Smooth muscle cell (in vitro differentiated cells): ENCODE results near the gene KCTD16. TPM values are rescaled to one million over a fixed set of nuclear protein-coding genes. Genes with fewer than 3 reads are reported as not detected.

Experiments
- DNase-seq: peaks from one replicate; lab custom pipeline; 2025; ENCODE audit not compliant: unreplicated experiment; lab: John Stamatoyannopoulos, UW
- H2AFZ ChIP-seq: fragments of 200-600 bp; sonication (generic); 2 replicates; pipeline ENCODE4 v1.6.0; 2016; ENCODE audit warnings: antibody characterized with exemption, low read depth, mild to moderate bottlenecking
- H3F3A ChIP-seq: fragments of 200-600 bp; sonication (generic); 2 replicates; pipeline ENCODE4 v1.6.0; 2017; ENCODE audit warnings: antibody characterized with exemption, low read depth
- H3K27ac ChIP-seq: fragments of 200-600 bp; sonication (generic); 2 replicates; pipeline ENCODE4 v1.5.1; 2016; ENCODE audit warnings: low read depth, mild to moderate bottlenecking
- H3K27me3 ChIP-seq: fragments of 200-600 bp; sonication (generic); 2 replicates; pipeline ENCODE4 v1.6.1; 2016; ENCODE audit warnings: low read depth, mild to moderate bottlenecking
- H3K36me3 ChIP-seq: fragments of 200-600 bp; sonication (generic); 2 replicates; pipeline ENCODE4 v1.5.1; 2016; ENCODE audit warnings: low read depth
- H3K4me1 ChIP-seq: fragments of 200-600 bp; sonication (generic); 2 replicates; pipeline ENCODE4 v1.5.1; 2016; ENCODE audit warnings: low read depth
- H3K4me2 ChIP-seq: fragments of 200-600 bp; sonication (generic); 2 replicates; pipeline ENCODE4 v1.6.0; 2016; ENCODE audit warnings: mild to moderate bottlenecking
- H3K4me3 ChIP-seq: fragments of 200-600 bp; sonication (generic); 2 replicates; pipeline ENCODE4 v1.5.1; 2016; ENCODE audit warnings: mild to moderate bottlenecking
- H3K79me2 ChIP-seq: fragments of 200-600 bp; sonication (generic); 2 replicates; pipeline ENCODE4 v1.6.0; 2016; ENCODE audit warnings: low read depth, mild to moderate bottlenecking
- H3K9ac ChIP-seq: fragments of 200-600 bp; sonication (generic); 2 replicates; pipeline ENCODE4 v1.6.0; 2016; ENCODE audit warnings: low read depth
- H3K9me3 ChIP-seq: fragments of 200-600 bp; sonication (generic); replicated peaks from 2 replicates; pipeline ENCODE4 v1.5.1; 2016; ENCODE audit warnings: low read depth
- H4K20me1 ChIP-seq: fragments of 200-600 bp; sonication (generic); 2 replicates; pipeline ENCODE4 v1.6.0; 2016; ENCODE audit warnings: low read depth
- WGBS: methylation state at CpG from one replicate; pipeline ENCODE4 v1.1.7; 2016; ENCODE audit warnings: low lambda C conversion rate; 5-methylcytosine and 5-hydroxymethylcytosine counted together
- polyA plus RNA-seq: library from polyadenylated mRNA; unstranded; fragments of >200 nt; fragmentation: Nextera tagmentation; extraction: Ambion mirVana; gene quantifications from 2 replicates; pipeline ENCODE4 v1.2.1, GENCODE V29; 2016
- small RNA-seq: library from RNA; depleted of rRNA; stranded (forward); fragments of <200 nt; gene quantifications from one replicate; pipeline ENCODE3, GENCODE V24; 2014
- total RNA-seq: library from RNA; depleted of rRNA; stranded (reverse); fragments of >200 nt; gene quantifications from 2 replicates; pipeline ENCODE4 v1.2.3, GENCODE V29; 2014
- TF ChIP-seq, protein P1 (sequence below): fragments of 200-600 bp; sonication (generic); IDR thresholded peaks from 2 replicates; pipeline ENCODE4 v1.5.1; 2017; ENCODE audit warnings: borderline replicate concordance, mild to moderate bottlenecking, antibody characterized with exemption; ENCODE audit not compliant: insufficient read depth, poor library complexity, severe bottlenecking

Gene KCTD16
- total and polyA plus RNA-seq, 2 experiments from 2014 or later: 1.6 to 11.1 TPM

DNA sequence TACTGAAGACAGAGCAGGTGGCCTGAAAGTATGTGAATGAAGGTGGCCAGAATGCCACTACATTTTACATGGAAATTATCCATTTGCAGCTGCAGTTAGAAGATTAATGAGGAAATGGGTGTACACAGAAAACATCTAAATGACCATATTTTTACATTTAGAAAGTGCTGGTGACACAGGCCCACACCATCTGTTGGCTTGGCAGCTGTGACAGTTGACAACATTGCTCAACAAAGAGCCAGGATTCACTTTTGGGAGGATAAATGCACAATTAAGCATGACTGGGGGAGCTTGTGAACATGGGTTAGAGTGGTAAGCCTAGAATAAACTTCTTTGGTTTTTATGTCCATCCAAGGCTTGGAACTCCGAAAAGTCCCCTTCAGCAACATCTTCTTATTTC is 360.5 kb downstream of the KCTD16 start:
- Histone ChIP-seq H3F3A (no peaks in the 10 kb centered on the region), H3K79me2 (no peaks in the 10 kb centered on the region), H3K27ac (no peak overlapping the region), H3K36me3 (no peaks in the 10 kb centered on the region), H3K27me3 (no peaks in the 10 kb centered on the region), H3K9me3 (peaks cover 4% of the 10 kb centered on the region), H3K4me2 (no peak overlapping the region), H3K9ac (no peak overlapping the region), H2AFZ (no peak overlapping the region), H3K4me3 (no peak overlapping the region), H4K20me1 (no peaks in the 10 kb centered on the region), H3K4me1 (no peaks in the 10 kb centered on the region)
- WGBS: 100% methylated on average over 1 of the region's 1 CpG
- TF ChIP-seq, protein P1, sequence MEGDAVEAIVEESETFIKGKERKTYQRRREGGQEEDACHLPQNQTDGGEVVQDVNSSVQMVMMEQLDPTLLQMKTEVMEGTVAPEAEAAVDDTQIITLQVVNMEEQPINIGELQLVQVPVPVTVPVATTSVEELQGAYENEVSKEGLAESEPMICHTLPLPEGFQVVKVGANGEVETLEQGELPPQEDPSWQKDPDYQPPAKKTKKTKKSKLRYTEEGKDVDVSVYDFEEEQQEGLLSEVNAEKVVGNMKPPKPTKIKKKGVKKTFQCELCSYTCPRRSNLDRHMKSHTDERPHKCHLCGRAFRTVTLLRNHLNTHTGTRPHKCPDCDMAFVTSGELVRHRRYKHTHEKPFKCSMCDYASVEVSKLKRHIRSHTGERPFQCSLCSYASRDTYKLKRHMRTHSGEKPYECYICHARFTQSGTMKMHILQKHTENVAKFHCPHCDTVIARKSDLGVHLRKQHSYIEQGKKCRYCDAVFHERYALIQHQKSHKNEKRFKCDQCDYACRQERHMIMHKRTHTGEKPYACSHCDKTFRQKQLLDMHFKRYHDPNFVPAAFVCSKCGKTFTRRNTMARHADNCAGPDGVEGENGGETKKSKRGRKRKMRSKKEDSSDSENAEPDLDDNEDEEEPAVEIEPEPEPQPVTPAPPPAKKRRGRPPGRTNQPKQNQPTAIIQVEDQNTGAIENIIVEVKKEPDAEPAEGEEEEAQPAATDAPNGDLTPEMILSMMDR: no peak
- DNase-seq: no peak

Small RNA genes lying within 50 kb of the gene (small RNA-seq; reads per million reads assigned to genes)
- 0.16 reads per million for gene CKS1BP5
- gene RN7SL87P: not detected

Other genes with a start within 250 kb of the KCTD16 start
- 192 and 283 TPM in 2 replicates for gene YIPF5, start 214 bp upstream of the KCTD16 start, total RNA-seq
- 159 and 215 TPM in 2 replicates for gene YIPF5, start 214 bp upstream of the KCTD16 start, polyA plus RNA-seq